B cell (primary cell): ENCODE results near the gene ZNF335. TPM values are rescaled to one million over a fixed set of nuclear protein-coding genes. Genes with fewer than 3 reads are reported as not detected.

Source experiments
- ATAC-seq: fragments of 200-7000 bp; cut with Tn5 transposase; one replicate; pipeline ENCODE4 v1.10.0; 2021; ENCODE audit warnings: low read depth, mild to moderate bottlenecking, moderate number of reproducible peaks, moderate library complexity
- CTCF ChIA-PET: fragments of 350-600 bp; sonication (Branson Sonifier 250); formaldehyde crosslinking; loops from one replicate; lab custom pipeline; 2021; ENCODE audit warnings: antibody characterized with exemption, inconsistent platforms; lab: Charles Lee
- POLR2A ChIA-PET: fragments of 350-600 bp; sonication (Branson Sonifier 250); formaldehyde crosslinking; loops from one replicate; lab custom pipeline; 2021; ENCODE audit warnings: antibody characterized with exemption; lab: Charles Lee
- DNase-seq: peaks from one replicate; pipeline ENCODE4 v3.0.0; 2013
- H2AFZ ChIP-seq: 2 replicates; pipeline ENCODE4 v1.6.1; 2012; ENCODE audit warnings: mild to moderate bottlenecking, low read depth, low read length; ENCODE audit not compliant: insufficient read depth, poor library complexity, severe bottlenecking
- H3K27ac ChIP-seq, 2 donors: 1 replicate in 1 of 2; 2 replicates in 1 of 2; pipeline ENCODE4 v1.5.1; 2012 to 2013; ENCODE audit warnings: low read length in 2 of 2, mild to moderate bottlenecking in 2 of 2, moderate library complexity in 1 of 2
- H3K27me3 ChIP-seq, 4 experiments: fragments of 200-600 bp in 1 of 4; sonication (generic) in 1 of 4; replicated peaks in 1 of 4; 1 replicate in 2 of 4; 2 replicates in 2 of 4; pipeline versions ENCODE4 v1.6.1 to v1.7.0; 2013 to 2016; ENCODE audit warnings: low read length in 3 of 4, mild to moderate bottlenecking in 2 of 4, mixed read lengths in 1 of 4, moderate library complexity in 1 of 4; ENCODE audit not compliant: insufficient read depth in 4 of 4, control insufficient read depth in 3 of 4; ENCODE audit errors: control extremely low read depth in 1 of 4
- H3K36me3 ChIP-seq, 2 experiments: replicated peaks in 1 of 2; 1 replicate in 1 of 2; 2 replicates in 1 of 2; pipeline versions ENCODE4 v1.6.1 to v1.7.1; 2013; ENCODE audit warnings: low read length in 1 of 2; ENCODE audit not compliant: insufficient read depth in 2 of 2, control insufficient read depth in 1 of 2; ENCODE audit errors: control extremely low read depth in 1 of 2, extremely low read depth in 1 of 2
- H3K4me1 ChIP-seq, 2 donors: fragments of 200-600 bp in 1 of 2; sonication (generic) in 1 of 2; 1 replicate in 1 of 2; 2 replicates in 1 of 2; pipeline versions ENCODE4 v1.5.1 to v1.6.1; 2013 to 2017; ENCODE audit warnings: low read length in 2 of 2; ENCODE audit not compliant: control insufficient read depth in 2 of 2, insufficient read depth in 2 of 2
- H3K4me2 ChIP-seq: replicated peaks from 2 replicates; pipeline ENCODE3; 2012; ENCODE audit warnings: mild to moderate bottlenecking, low read depth, low read length; ENCODE audit not compliant: poor library complexity, severe bottlenecking
- H3K4me3 ChIP-seq, 5 experiments: fragments of 200-600 bp in 1 of 5; sonication (generic) in 1 of 5; 1 replicate in 3 of 5; 2 replicates in 2 of 5; pipeline versions ENCODE4 v1.5.1 to v1.7.0; 2011 to 2016; ENCODE audit warnings: low read length in 4 of 5, mild to moderate bottlenecking in 4 of 5, low read depth in 2 of 5, control low read depth in 1 of 5, moderate library complexity in 1 of 5; ENCODE audit not compliant: insufficient read depth in 1 of 5; ENCODE audit errors: control extremely low read depth in 1 of 5, extremely low read depth in 1 of 5
- H3K79me2 ChIP-seq: fragments of 200-600 bp; sonication (generic); one replicate; pipeline ENCODE4 v1.6.0; 2016; ENCODE audit warnings: low read length; ENCODE audit not compliant: control insufficient read depth, insufficient read depth
- H3K9ac ChIP-seq: fragments of 200-600 bp; sonication (generic); 2 replicates; pipeline ENCODE4 v1.6.1; 2017; ENCODE audit warnings: mild to moderate bottlenecking, low read length, moderate library complexity
- H3K9me3 ChIP-seq, 3 donors: one replicate each; pipeline versions ENCODE4 v1.6.1 to v1.7.1; 2013; ENCODE audit warnings: low read length in 2 of 3; ENCODE audit not compliant: control insufficient read depth in 2 of 3, insufficient read depth in 1 of 3; ENCODE audit errors: control extremely low read depth in 1 of 3
- H4K20me1 ChIP-seq: 2 replicates; pipeline ENCODE4 v1.6.0; 2012; ENCODE audit warnings: mild to moderate bottlenecking, low read length; ENCODE audit not compliant: insufficient read depth, control insufficient read depth, poor library complexity, severe bottlenecking
- H3K27ac Mint-ChIP-seq: one replicate; pipeline ENCODE4 v1.8.0; 2021; ENCODE audit warnings: mixed read lengths
- H3K27me3 Mint-ChIP-seq: one replicate; pipeline ENCODE4 v1.8.0; 2021; ENCODE audit warnings: mixed read lengths
- H3K4me1 Mint-ChIP-seq: one replicate; pipeline ENCODE4 v1.8.0; 2021; ENCODE audit warnings: mixed read lengths
- H3K4me3 Mint-ChIP-seq: one replicate; pipeline ENCODE4 v1.8.0; 2021; ENCODE audit warnings: mixed read lengths
- H3K9me3 Mint-ChIP-seq: one replicate; pipeline ENCODE4 v1.8.0; 2022; ENCODE audit warnings: mixed read lengths; ENCODE audit not compliant: insufficient read depth
- CTCF ChIP-seq: fragments of 200-600 bp; IDR thresholded peaks from one replicate; pipeline ENCODE4 v1.8.0; 2022; ENCODE audit warnings: antibody characterized with exemption, mild to moderate bottlenecking
- EZH2 ChIP-seq: IDR thresholded peaks from 2 replicates; pipeline ENCODE4 v1.6.1; 2012; ENCODE audit warnings: borderline replicate concordance, low read depth, mild to moderate bottlenecking, moderate library complexity, low read length; ENCODE audit not compliant: insufficient read depth, poor library complexity, severe bottlenecking
- WGBS: methylation state at CpG from one replicate; pipeline ENCODE4 v1.1.5; 2013; ENCODE audit warnings: missing lambda C conversion rate; ENCODE audit not compliant: insufficient coverage; 5-methylcytosine and 5-hydroxymethylcytosine counted together
- intact Hi-C: fragments of 100-400 bp; cut with micrococcal nuclease; formaldehyde crosslinking; loops from one replicate; pipeline ENCODE4 v1.10.0; 2022
- polyA plus RNA-seq: library from polyadenylated mRNA; depleted of rRNA; stranded (reverse); fragments of >200 nt; gene quantifications from 2 replicates; pipeline ENCODE4 v1.2.3, GENCODE V29; 2012
- total RNA-seq, 2 donors: library from RNA; stranded (reverse); fragments of 120-200 nt in 1 of 2; gene quantifications; 1 replicate in 1 of 2; 2 replicates in 1 of 2; pipeline versions ENCODE4 v1.2.3 to v1.2.4, GENCODE V29; 2013 to 2022

Gene ZNF335
- total and polyA plus RNA-seq, 2 donors (not counting 1 experiment from before 2014, with no cell fraction given): 62.3 to 62.7 TPM

- Mint-ChIP-seq H3K4me3 (no peak overlapping the region), H3K27me3 (peaks cover 7% of the 10 kb centered on the region), H3K27ac (no peak overlapping the region), H3K4me1 (no peaks in the 10 kb centered on the region), H3K9me3 (no peaks in the 10 kb centered on the region)
- Histone ChIP-seq H3K79me2 (no peaks in the 10 kb centered on the region), H3K9ac (no peak overlapping the region), H2AFZ (no peak overlapping the region), H3K9me3 (no peaks in the 10 kb centered on the region), H3K27me3 (peaks cover 0 to 4% (median under 1%) of the 10 kb centered on the region in 4 experiments), H3K4me1 (no peaks in the 10 kb centered on the region), H3K36me3 (no peaks in the 10 kb centered on the region), H3K4me2 (no peak overlapping the region), H3K27ac (no peak overlapping the region), H3K4me3 (no peak overlapping the region), H4K20me1 (no peaks in the 10 kb centered on the region)
- intact Hi-C loops: no loop called here
- DNase-seq: no peak
- TF ChIP-seq EZH2 (no peak), CTCF (no peak)
- CTCF ChIA-PET: no interaction called here
- no peak for ATAC-seq
- WGBS: 72% methylated on average over 5 of the region's 9 CpGs
- POLR2A ChIA-PET: no interaction called here
Observed at GRCh38 chr20:45925821-45926506, 46.0 kb downstream of the ZNF335 start.

GRCh38 chr20:45924391-45925261, 47.4 kb downstream of the ZNF335 start:
- Histone ChIP-seq H3K9ac (no peak overlapping the region), H4K20me1 (no peaks in the 10 kb centered on the region), H3K4me1 (no peaks in the 10 kb centered on the region), H2AFZ (no peak overlapping the region), H3K9me3 (no peaks in the 10 kb centered on the region), H3K27ac (no peak overlapping the region), H3K79me2 (no peaks in the 10 kb centered on the region), H3K4me3 (no peak overlapping the region), H3K4me2 (no peak overlapping the region), H3K36me3 (no peaks in the 10 kb centered on the region), H3K27me3 (peaks cover 0 to 10% (median 2%) of the 10 kb centered on the region in 4 experiments)
- WGBS: 69% methylated on average over 13 of the region's 21 CpGs
- H3K27ac Mint-ChIP-seq: no peak overlapping the region
- POLR2A ChIA-PET: interaction anchor here (1.0 to 1.2 kb wide), 2 partner anchors 10 to 17 kb away, joined by 4 read pairs; partner anchors contain the start of gene PCIF1
- H3K27me3 Mint-ChIP-seq: peaks cover 19% of the 10 kb centered on the region
- H3K9me3 Mint-ChIP-seq: no peaks in the 10 kb centered on the region
- CTCF ChIA-PET: no interaction called here
- intact Hi-C loops: no loop called here
- TF ChIP-seq EZH2 (no peak), CTCF (no peak)
- no peaks in the 10 kb centered on the region for H3K4me1 Mint-ChIP-seq
- ATAC-seq (no peak), DNase-seq (no peak)
- H3K4me3 Mint-ChIP-seq: no peak overlapping the region
